ENCODE results near the gene FAAP100.

FAAP100 gene

DNA sequence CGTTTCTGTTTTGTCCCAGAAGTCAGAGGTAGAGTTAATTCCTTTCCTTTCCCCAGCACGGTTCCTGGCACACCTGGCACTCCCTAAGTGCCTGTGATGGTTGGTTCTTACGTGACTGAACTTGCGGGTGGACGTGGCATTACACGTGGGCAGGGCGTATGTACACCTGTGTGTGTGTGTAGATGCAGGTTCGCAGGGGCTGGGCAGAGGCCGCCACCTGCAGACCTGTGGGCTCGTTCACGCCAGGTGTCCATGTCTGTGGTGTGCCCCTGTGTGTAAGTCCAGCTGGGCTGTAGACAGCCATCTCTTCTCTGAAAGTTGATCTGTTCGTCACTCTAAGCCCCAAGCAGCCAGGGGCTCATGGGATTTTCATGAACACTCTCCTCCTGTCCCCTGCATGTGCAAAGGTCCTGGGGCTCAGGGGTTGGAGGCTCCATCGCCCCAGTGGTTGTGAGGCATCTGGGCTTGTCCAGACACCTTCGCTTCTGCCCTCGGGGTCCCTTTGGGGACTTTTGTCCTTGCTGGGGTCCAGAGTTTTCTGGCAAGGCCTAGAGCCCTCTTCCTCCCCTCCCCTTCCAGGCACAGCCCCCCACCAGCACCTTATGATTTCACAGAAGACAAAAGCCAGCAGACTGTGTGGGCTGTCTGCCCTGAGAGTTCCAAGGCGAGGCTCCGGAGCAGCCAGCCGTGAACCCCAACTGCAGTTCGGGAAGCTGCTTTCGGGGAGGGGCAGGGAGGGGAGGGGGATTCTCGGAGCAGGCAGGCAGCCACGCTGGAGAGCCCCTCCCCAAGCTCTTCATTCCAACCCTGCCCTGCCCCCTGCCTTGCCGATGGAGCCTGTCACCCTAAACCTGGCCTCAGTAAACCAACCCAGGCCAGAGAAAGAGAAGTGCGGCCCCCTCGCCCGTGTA, 29.4 kb downstream of the FAAP100 start:
- no peak for DNase-seq

DNA sequence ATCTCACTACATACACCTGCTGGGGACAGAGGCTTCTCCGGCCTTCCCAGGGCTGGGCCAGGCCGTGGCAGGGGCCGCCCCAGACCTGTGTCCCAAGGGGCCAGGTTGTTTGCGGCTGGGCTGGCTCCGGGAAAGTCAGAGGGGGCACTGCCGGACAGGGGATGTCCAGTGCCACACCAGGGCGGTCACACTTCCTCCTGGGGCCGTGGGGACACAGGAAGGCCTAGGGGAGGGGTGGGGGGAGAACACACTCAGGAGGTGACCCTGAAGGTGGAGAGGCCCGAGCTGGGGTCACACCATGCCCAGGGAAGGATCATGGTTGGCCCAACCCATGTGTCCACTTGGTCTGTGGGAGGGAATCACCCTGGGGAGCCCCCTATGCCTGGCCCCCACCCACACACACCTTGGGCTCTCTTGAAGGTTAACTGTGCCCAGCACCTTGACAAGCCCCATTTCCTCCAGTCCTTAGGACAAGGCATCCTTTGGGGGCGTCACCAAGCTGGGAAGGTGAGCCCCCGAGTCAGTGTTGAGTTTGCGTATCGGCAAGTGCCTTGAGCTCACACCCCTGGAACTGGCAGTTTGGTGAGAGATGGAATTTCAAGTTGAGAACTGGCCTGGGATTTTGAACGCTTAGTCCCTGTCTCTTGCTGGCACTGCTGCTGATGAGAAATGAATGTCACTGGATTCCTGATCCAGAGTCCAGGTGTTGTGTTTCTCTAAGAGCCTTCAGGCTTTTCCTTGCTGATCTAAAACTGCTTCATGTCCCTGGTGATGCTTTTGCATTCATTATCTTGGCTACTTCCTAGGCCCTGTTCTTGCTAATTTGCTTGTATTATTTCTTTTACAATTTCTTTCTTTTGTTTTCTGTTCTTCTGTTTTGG, 31.9 kb downstream of the FAAP100 start:
- no peak for DNase-seq

GRCh38 chr17:81519284-81520020, 32.7 kb downstream of the FAAP100 start:
- DNase-seq = no peak

GRCh38 chr17:81518785-81519283, 33.3 kb downstream of the FAAP100 start:
- no peak for DNase-seq

DNA sequence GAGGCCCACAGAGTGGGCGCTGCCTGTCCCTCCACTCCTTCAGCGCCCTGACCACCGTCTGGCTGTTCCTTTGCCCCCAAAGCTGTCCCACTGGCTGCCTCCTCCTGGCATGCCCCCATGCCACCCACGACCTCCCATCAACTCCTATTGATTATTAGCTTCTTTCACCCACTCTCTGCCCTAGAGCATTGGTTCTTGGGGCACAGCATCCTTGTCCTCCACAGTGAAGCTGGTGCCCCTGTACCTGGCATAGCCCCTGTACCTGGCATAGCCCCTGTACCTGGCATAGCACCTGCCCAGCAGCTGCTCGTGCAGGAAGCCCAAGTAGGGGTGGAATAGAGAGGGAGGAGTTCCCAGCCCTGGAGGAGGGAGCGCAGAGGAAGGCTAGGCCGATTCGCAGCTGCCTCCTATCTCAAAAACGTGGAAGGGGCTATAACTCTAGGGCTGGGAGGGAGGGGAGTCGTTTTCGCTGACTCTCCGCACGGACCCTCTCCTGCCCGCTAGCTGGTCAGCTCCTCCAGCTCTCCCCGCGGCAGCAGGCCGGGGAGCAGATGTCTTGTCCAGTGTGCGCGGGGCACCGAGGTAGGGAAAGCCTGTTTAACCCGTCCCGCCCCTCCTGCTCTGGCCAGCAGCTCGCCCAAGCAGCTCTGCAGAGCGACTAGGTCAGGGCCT, 33.9 kb downstream of the FAAP100 start:
- DNase-seq = no peak

DNA sequence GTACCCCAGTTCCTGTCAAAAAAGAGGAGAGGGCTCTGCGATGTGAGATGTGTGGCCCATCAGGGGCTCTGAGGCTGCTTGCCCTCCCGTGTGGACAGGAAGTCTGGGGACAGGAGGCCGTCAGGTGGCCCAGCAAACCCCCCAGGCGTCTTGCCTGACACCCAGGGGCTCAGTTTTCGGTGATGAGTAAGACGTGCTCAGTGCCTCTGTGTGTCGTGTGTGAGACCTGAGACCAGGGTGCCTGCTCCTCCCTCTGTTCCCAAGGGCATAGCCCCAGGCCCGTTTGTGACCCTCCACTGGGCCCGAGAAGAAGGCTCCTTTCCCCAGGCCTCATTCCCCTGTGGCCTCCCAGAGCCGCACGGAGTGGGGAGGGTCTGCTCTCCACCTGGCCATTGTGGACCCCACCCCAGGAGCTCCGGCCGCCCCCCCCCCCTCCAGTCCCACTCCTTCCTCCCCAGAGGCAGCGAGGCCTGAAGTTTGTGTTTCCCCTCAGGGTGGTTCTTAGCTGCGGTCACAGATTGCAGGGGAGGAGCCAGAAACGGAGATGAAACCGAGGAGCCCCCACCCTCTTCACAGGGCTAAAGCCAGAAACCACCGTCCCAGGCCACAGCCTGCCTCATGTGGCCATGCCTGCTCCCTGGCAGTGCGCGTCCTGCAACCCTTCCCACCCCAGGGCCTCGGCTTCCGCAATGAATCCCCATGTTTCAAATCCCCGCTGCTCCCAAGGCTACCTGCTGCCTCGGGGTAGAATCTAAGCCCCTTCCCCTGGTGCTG, 34.6 kb downstream of the FAAP100 start:
- no peak for DNase-seq

DNA sequence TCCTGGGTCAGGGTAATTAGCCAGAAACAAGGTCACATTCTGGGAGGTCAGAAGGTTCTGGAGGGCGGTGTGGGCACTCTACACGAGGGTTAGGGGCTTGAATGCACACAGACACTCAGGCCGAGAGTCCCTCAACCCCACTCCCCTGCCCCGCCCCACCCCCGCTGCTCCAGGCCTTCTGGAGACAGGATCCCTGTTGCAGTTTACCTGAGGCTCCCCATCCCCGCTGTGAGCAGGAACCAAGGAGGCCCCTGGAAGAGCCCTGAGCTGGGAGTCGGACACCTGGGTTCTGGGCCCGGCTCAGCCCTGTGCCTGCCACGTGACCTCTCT, 35.2 kb downstream of the FAAP100 start:
- DNase-seq = no peak

DNA sequence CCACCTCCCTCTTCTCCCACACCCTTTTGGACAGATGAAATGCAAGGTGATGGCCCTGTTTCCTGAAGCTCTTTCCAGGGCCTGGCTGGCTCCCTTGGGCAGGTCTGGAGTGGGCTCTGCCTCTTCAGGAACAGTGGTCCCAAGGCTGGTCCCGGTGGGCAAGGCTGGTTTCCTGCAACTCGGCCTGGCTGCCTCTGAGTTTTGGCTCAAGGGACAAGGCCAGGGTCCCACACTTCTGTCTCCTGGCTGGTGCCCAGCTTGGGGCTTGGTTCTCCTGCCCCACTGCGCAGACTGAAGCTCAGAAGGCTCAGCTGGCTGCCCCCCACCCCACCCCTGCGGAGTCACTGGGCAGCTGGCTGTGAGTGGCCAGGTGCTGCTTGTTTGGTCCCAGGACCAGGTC, 35.7 kb downstream of the FAAP100 start:
- no peak for DNase-seq

DNA sequence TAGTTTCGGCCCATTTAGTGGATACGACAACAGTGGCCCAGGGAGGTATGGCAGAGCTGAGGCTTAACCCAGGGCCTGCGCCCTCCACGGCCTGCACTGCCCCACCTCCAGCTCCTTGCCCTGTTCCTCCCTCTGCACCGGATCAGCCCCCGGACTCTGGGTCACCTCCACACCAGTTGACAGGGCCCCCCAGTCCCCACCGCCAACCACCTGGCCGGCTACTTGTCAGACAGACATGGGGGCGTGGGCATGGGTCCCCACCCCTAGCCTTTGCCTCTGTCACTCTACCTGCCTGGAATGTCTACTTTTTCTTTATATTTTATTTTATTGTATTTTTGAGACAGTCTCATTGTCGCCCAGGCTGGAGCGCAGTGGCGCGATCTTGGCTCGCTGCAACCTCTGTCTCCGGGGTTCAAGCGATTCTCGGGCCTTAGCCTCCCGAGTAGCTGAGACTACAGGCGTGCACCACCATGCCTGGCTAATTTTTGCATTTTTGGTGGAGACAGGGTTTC, 36.6 kb downstream of the FAAP100 start:
- DNase-seq = no peak

DNA sequence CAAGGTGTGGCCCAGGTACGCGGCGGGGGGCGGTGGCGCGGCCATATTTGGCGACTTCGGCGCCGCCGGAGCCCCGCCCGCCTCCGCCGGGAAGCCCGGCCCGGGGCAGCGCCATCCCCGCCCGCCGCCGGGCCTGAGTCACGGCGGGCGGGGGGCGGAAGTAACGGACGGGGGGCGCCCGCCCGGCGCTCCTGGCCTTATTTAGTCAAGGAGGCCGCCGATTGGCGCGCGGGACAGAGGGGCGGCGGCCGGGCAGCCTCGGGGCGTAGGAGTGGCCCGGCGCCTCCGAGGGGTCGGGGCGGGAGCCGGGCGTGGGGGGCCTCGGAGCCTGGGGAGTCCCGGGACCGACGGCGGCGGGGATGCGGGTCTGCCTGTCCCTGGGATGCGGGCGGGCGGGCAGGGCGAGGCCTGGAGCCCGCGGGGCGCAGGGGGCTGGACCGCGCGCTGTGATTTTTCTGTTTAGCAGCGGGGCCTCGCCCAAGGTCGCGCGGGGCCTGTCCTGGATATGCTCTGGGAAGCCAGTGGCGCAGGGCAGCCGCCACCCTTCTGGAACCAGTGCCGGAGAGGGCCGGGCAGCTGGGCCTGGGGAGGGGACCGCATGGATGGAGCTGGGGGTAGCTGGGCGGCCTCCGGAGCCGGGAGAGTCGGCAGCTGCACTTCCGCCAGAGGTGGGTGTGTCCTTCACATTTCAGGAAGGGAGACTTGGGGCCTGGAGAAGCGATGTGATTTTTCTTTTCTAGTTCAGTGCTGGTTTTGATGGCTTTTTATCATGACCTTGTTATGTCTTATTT, 37.2 kb downstream of the FAAP100 start:
- DNase-seq = no peak

DNA sequence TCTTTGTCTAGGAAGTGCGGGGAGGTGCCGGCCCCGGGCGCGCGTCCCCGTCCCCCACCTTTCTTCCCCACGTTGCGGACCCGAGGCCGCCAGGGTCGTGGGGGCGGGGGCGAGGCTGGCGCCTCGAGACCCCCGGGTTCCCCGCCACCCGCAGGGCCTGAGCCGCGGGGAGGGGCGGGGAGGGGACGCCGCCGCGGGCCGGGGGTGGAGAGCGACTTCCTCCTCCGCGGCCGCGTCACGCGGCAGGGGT, 37.7 kb downstream of the FAAP100 start:
- DNase-seq = no peak

GRCh38 chr17:81513753-81514488, 38.2 kb downstream of the FAAP100 start:
- no peak for DNase-seq

GRCh38 chr17:81513372-81513752, 38.8 kb downstream of the FAAP100 start:
- DNase-seq = no peak

DNA sequence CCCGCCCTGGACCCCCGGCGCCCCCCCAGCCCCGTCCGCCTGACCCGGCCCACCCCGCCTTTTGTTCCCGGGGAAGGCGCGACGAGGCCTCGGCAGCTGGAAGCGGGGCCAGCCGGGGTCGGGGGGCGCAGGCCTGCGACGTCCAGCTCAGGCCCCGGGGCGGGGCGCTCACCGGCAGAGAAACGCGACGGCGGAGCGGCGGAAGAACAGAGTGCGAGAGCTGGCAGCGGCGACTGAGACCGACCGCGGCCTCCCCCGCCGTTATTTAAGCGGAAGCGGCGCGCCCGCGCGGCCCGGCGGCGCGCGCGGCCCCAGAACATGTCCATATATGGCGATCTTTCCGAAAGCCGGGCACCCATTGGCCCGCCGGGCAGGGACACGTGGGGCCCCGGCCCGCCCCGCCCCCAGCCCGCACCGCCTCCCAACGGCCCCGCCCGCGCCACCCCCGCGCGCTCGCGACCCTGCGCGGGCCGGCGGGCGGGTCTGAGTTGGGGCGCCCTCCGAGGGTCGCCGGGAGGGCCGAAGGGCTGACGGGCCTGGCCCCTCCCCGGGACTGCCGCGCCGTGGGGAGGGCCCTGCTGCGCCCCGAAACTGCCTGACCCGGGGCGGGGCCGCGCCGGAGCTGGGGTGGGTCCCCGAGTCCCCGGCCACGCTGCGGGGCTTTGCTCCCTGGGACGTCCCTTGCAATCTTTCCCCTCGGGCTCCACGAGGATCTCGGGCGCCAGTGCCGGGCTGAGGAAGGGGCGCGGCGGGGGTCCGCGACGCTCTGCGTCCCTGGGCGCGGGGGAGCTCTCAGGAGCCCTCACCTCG, 39.4 kb downstream of the FAAP100 start, which contains the start of gene ACTG1:
Gene ACTG1, minus strand, starts transcription at position 238 of the 810 bp plus-strand sequence. CDS start 445 bp downstream, outside the sequence.
- peak; percentile 51 for DNase-seq

GRCh38 chr17:81511804-81512561, 40.2 kb downstream of the FAAP100 start:
- DNase-seq = no peak

GRCh38 chr17:81511554-81511803, 40.7 kb downstream of the FAAP100 start:
- DNase-seq = no peak

GRCh38 chr17:81510785-81511553, 41.2 kb downstream of the FAAP100 start:
- no peak for DNase-seq
